Heart left ventricle (tissue), 13 donors: ENCODE data around the gene CPA3.

Experiments
- POLR2A ChIP-seq, 2 donors: fragments of 450-650 bp; IDR thresholded peaks; one replicate each; pipeline ENCODE4 v1.6.1; 2017; ENCODE audit warnings: antibody characterized with exemption in 2 of 2, mild to moderate bottlenecking in 2 of 2, moderate library complexity in 2 of 2
- TF ChIP-seq, protein P1 (sequence below), 12 donors: fragments of 200-600 bp; sonication (generic) in 4 of 12; IDR thresholded peaks; one replicate each; pipeline versions ENCODE4 v1.5.0 to v1.8.0; 2018 to 2022; ENCODE audit warnings: antibody characterized with exemption in 12 of 12, mild to moderate bottlenecking in 5 of 12
- donor health status: ischemic (EF 13 %, LVEDD 7.1; RV severe dilation, severe dysfunction).
- donor health status: DM: no; HTN: yes; CAD: no.
- donor health status: DM: no; HTN: no; CAD: no.
- donor health status: ischemic (EF 25% LVEDD 6.9; RV normal size, moderate dysfunction).
- donor health status: ischemic (EF 25% LVEDD 5.7; RV mildly dilated, moderate dysfunction).
- donor health status: ischemic (EF 35%, LVEDD 5.7; RV mildly dilated, moderate dysfunction).
- donor health status: nonischemic (EF 11% LVEDD 7.7; RV severe dilation, severe dysfunction).
- donor health status: DM: yes; HTN: yes; CAD: no.
- donor health status: PGD.
- donor health status: ischemic (EF 29% LVEDD 5.4; RV normal size, mild dysfunction).
- donor health status: nonischemic (EF 23%, LVEDD 6.1; RV moderate dilation, normal function).

DNA sequence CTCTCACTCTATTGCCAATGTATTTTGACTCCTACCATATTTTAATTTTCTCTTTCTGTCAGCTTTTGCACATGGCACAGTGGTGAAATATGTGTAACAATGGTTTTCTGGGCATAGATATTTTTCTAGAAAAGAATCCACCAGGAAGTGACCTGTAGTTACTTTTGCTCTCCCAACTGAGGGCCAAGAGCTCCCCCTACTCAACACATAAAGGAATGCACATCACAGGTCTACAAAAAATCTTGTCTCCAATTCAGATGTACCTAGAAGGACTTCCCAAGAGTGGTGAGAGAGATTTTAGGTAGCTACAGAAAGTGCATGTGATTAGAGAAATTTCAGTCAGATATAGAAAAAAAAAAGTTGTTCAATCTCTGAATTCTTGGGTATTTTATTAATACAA is 15.6 kb downstream of the CPA3 start:
- TF ChIP-seq, protein P1, sequence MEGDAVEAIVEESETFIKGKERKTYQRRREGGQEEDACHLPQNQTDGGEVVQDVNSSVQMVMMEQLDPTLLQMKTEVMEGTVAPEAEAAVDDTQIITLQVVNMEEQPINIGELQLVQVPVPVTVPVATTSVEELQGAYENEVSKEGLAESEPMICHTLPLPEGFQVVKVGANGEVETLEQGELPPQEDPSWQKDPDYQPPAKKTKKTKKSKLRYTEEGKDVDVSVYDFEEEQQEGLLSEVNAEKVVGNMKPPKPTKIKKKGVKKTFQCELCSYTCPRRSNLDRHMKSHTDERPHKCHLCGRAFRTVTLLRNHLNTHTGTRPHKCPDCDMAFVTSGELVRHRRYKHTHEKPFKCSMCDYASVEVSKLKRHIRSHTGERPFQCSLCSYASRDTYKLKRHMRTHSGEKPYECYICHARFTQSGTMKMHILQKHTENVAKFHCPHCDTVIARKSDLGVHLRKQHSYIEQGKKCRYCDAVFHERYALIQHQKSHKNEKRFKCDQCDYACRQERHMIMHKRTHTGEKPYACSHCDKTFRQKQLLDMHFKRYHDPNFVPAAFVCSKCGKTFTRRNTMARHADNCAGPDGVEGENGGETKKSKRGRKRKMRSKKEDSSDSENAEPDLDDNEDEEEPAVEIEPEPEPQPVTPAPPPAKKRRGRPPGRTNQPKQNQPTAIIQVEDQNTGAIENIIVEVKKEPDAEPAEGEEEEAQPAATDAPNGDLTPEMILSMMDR (IDR thresholded peaks at IDR 0.05), result no peak
- no peak for TF ChIP-seq POLR2A (IDR thresholded peaks at IDR 0.05)
